Immature natural killer cell (primary cell): Measurements from ENCODE around the gene GNA15. TPM values are rescaled to one million over a fixed set of nuclear protein-coding genes. Genes with fewer than 3 reads are reported as not detected.
A peak's percentile ranks its signal among the peaks of the same experiment; 100 is the strongest.
"Not testable (repeated sequence)": the region's sequence is repeated elsewhere in the genome, so short reads cannot be mapped to it uniquely, and the experiment has no call there.

Source experiments
- DNase-seq, 3 donors: peaks; one replicate each; pipeline ENCODE4 v3.0.0; 2022; ENCODE audit warnings: mixed read lengths in 1 of 3
- H3K27ac Mint-ChIP-seq, 6 donors: one replicate each; pipeline ENCODE4 v1.8.0; 2020; ENCODE audit warnings: mixed read lengths in 6 of 6, mild to moderate bottlenecking in 5 of 6, inconsistent platforms in 4 of 6, moderate library complexity in 3 of 6
- H3K27me3 Mint-ChIP-seq, 3 donors: one replicate each; pipeline ENCODE4 v1.8.0; 2020 to 2021; ENCODE audit warnings: low read depth in 3 of 3, mild to moderate bottlenecking in 3 of 3, mixed read lengths in 3 of 3, moderate library complexity in 3 of 3, inconsistent platforms in 1 of 3
- H3K36me3 Mint-ChIP-seq, 3 donors: one replicate each; pipeline ENCODE4 v1.8.0; 2020; ENCODE audit warnings: mixed read lengths in 3 of 3, inconsistent platforms in 2 of 3, mild to moderate bottlenecking in 2 of 3
- H3K4me1 Mint-ChIP-seq, 2 donors: one replicate each; pipeline ENCODE4 v1.8.0; 2020; ENCODE audit warnings: inconsistent platforms in 2 of 2, mild to moderate bottlenecking in 2 of 2, mixed read lengths in 2 of 2, moderate library complexity in 1 of 2
- H3K4me3 Mint-ChIP-seq, 5 donors: one replicate each; pipeline ENCODE4 v1.8.0; 2020; ENCODE audit warnings: mild to moderate bottlenecking in 5 of 5, mixed read lengths in 5 of 5, inconsistent platforms in 3 of 5, moderate library complexity in 3 of 5
- H3K9me3 Mint-ChIP-seq, 6 donors: one replicate each; pipeline ENCODE4 v1.8.0; 2020; ENCODE audit warnings: mild to moderate bottlenecking in 6 of 6, mixed read lengths in 6 of 6, inconsistent platforms in 4 of 6, moderate library complexity in 3 of 6
- polyA plus RNA-seq, 3 donors: library from polyadenylated mRNA; unstranded; fragments of 300-500 nt; fragmentation: Illumina TruSeq; gene quantifications; one replicate each; pipeline ENCODE4 v1.2.3, GENCODE V29; 2021

GNA15 gene
- polyA plus RNA-seq, 3 donors from 2014 or later, result 0.25 to 2.8 (median 2.3) TPM

- H3K27me3 Mint-ChIP-seq, result peaks cover 3 to 5% (median 4%) of the 10 kb centered on the region in 3 donors
- H3K4me1 Mint-ChIP-seq, result peaks cover 15 to 17% of the 10 kb centered on the region in 2 donors
- no peaks in the 10 kb centered on the region for H3K36me3 Mint-ChIP-seq
- H3K4me3 Mint-ChIP-seq, result no peak overlapping the region
- H3K9me3 Mint-ChIP-seq, result no peaks in the 10 kb centered on the region
- DNase-seq, result no peak
- H3K27ac Mint-ChIP-seq, result peak overlapping the region in 2 of 6 donors; percentile 40 to 45
Measured at GRCh38 chr19:3171894-3172672, 36.2 kb downstream of the GNA15 start.

GRCh38 chr19:3172673-3173000 lies 36.8 kb downstream of the GNA15 start:
- not testable (repeated sequence) for H3K27ac Mint-ChIP-seq, H3K27me3 Mint-ChIP-seq
- peaks cover 18 to 19% of the 10 kb centered on the region in 2 donors for H3K4me1 Mint-ChIP-seq

DNA sequence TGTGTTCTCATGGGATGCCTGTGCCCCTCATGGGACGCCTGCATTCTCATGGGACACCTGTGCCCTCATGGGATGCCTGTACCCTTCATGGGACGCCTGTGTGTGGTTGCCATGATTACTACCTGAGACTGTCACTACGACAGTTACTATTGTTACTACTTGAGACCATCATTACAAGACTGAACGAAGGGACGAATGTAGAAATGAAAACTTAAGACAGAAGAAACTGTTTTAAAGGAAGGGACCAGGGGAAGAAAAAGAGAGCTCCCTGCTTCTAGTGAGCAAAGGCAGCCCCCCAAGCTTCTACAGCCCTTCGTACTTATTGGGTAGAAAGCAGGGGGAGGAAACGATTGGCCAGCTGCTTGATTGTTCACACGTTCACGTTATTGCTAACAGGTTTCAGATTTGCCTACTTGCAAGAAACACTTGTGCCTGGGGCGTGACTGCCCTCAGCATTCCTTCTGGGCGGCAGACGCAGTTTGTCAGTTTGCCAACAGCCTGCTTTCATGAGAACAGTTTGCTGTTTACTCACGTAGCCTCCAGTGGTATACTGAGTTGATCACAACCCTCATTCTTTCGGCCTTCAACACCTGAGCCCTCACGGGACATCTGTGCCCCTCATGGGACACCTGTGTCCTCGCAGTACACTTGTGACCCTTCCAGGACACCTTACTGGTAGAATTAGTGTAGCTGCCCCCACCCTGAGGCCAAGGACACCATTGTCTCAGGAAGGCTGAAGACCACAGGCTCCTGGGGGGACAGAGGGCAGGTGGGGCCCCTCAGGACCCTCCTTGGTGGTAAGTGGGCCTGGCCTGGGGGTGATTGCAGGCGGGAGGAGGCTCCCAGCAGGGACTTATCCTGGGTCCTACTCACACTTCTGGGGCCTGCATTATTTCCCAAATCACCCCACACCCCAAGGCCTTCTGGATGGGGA lies 40.2 kb downstream of the GNA15 start:
- peaks cover 18 to 20% (median 18%) of the 10 kb centered on the region in 3 donors for H3K27me3 Mint-ChIP-seq
- DNase-seq, result peak; percentile 25 to 59 (median 43)
- peak overlapping the region; percentile 93 to 98 (median 97) for H3K27ac Mint-ChIP-seq
- H3K4me3 Mint-ChIP-seq, result peak overlapping the region; percentile 82 to 84 (median 83)
- no peaks in the 10 kb centered on the region for H3K9me3 Mint-ChIP-seq
- peaks cover 4 to 8% (median 7%) of the 10 kb centered on the region in 3 donors for H3K36me3 Mint-ChIP-seq
- peaks cover 30 to 32% of the 10 kb centered on the region in 2 donors for H3K4me1 Mint-ChIP-seq

More at GRCh38 chr19:3172673-3173000, 36.8 kb downstream of the GNA15 start:
- H3K36me3 Mint-ChIP-seq, DNase-seq, H3K9me3 Mint-ChIP-seq, H3K4me3 Mint-ChIP-seq: not testable (repeated sequence)

DNA sequence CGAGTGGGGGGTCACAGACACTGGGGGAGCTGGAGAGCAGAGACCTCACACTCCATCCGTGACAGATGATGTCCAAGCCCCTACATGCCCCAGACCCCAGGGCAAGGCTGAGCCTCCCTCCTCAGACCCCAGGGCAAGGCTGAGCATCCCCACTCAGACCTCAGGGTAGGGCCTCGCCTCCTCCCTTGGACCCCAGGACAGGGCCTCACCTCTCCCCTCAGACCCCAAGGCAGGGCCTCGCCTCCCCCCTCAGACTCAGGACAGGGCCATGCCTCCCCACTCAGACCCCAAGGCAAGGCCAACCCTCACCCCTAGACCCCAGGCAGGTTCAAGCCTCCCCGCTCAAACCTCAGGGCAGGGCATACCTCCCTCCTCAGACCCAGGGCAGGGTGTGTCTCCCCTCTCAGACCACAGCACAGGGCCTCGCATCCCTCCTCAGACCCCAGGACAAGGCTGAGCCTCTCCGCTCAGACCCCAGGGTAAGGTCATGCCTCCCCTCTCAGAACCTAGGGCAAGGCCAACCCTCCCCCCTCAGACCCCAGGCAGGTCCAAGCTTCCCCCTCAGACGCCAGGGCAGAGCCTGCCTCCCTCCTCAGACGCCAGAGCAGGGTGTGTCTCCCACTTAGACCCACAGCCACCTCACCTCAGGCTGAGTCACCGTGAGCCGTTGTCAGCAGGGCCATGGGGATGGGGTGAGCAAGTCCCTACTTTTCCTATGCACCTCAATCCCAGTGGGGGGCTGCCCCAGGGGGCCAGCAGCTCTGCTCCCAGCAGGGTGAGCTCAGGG lies 41.1 kb downstream of the GNA15 start:
- peaks cover 4 to 8% (median 7%) of the 10 kb centered on the region in 3 donors for H3K36me3 Mint-ChIP-seq
- peak; percentile 58 to 72 (median 70) for DNase-seq
- H3K9me3 Mint-ChIP-seq, result no peaks in the 10 kb centered on the region
- H3K4me3 Mint-ChIP-seq, result peak overlapping the region; percentile 82 to 84 (median 83)
- peaks cover 31 to 36% of the 10 kb centered on the region in 2 donors for H3K4me1 Mint-ChIP-seq
- H3K27me3 Mint-ChIP-seq, result peaks cover 18 to 20% (median 19%) of the 10 kb centered on the region in 3 donors
- peak overlapping the region; percentile 93 to 98 (median 97) for H3K27ac Mint-ChIP-seq

GRCh38 chr19:3178377-3178972 lies 42.6 kb downstream of the GNA15 start, which contains the start of gene S1PR4:
Gene S1PR4 (plus strand): TSS chr19:3178769. CDS start chr19:3178793, 24 bp downstream.
- Mint-ChIP-seq H3K4me3 (peak within 1 kb of the TSS; percentile 98 to 100 (median 100)), H3K4me1 (peaks cover 37 to 46% of the 10 kb centered on the region in 2 donors), H3K9me3 (no peaks in the 10 kb centered on the region), H3K36me3 (peaks cover 4 to 8% (median 7%) of the 10 kb centered on the region in 3 donors), H3K27ac (peak within 1 kb of the TSS; percentile 89 to 98 (median 96)), H3K27me3 (peaks cover 18 to 20% (median 19%) of the 10 kb centered on the region in 3 donors)
- peak; percentile 75 to 80 (median 79) for DNase-seq

- Mint-ChIP-seq H3K36me3 (peaks cover 8 to 11% (median 8%) of the 10 kb centered on the region in 3 donors), H3K4me3 (peak overlapping the region; percentile 98 to 100 (median 100)), H3K27ac (peak overlapping the region; percentile 89 to 98 (median 96)), H3K27me3 (peaks cover 19 to 21% (median 20%) of the 10 kb centered on the region in 3 donors), H3K4me1 (peaks cover 42 to 53% of the 10 kb centered on the region in 2 donors), H3K9me3 (no peaks in the 10 kb centered on the region)
- peak in 1 of 3 donors; percentile 38 for DNase-seq
Measured at GRCh38 chr19:3178973-3179738, 43.3 kb downstream of the GNA15 start.

GRCh38 chr19:3179739-3180293 lies 44.0 kb downstream of the GNA15 start:
- peak in 1 of 3 donors; percentile 35 for DNase-seq
- Mint-ChIP-seq H3K27me3 (peaks cover 19 to 21% (median 20%) of the 10 kb centered on the region in 3 donors), H3K27ac (peak overlapping the region; percentile 89 to 98 (median 96)), H3K9me3 (no peaks in the 10 kb centered on the region), H3K36me3 (peaks cover 8 to 13% (median 9%) of the 10 kb centered on the region in 3 donors), H3K4me3 (peak overlapping the region; percentile 98 to 100 (median 100)), H3K4me1 (peaks cover 49 to 59% of the 10 kb centered on the region in 2 donors)

- H3K4me1 Mint-ChIP-seq, result peaks cover 60 to 66% of the 10 kb centered on the region in 2 donors
- DNase-seq, result no peak
Measured at GRCh38 chr19:3183721-3184641, 48.1 kb downstream of the GNA15 start.

DNA sequence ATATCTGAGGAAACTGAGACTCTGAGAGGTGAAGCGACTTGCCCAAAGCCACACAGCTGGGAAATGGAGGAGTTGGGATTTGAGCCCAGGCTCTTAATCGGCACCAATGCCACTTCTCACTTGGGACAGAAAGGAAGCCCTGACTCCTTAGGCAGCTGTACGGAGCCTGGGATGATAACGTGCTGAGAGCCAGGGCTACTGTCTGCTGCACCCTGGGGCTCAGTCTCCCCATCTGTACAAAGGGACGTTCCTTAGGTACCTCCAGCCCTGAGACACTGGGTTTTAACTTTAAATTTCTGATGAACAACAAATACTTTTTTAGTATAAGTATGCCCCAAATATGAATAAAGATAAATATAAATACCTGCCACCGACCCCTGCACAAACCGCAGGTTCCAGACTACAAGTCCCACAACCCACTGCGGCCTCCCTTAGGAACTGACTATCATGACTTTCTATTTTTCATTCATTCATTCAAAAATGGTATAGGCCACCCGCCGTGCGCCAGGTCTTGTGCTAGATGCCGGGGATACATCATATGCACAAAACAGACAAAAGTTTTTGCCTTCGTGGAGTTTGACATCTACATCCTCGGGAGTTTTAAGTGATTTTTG lies 49.1 kb downstream of the GNA15 start:
- no peaks in the 10 kb centered on the region for H3K9me3 Mint-ChIP-seq
- peaks cover 7 to 15% (median 10%) of the 10 kb centered on the region in 3 donors for H3K27me3 Mint-ChIP-seq
- no peak for DNase-seq
- peaks cover 66 to 70% of the 10 kb centered on the region in 2 donors for H3K4me1 Mint-ChIP-seq
- H3K27ac Mint-ChIP-seq, result peak overlapping the region; percentile 90 to 97 (median 94)
- peaks cover 8 to 13% (median 9%) of the 10 kb centered on the region in 3 donors for H3K36me3 Mint-ChIP-seq
- peak overlapping the region; percentile 90 to 97 (median 94) for H3K4me3 Mint-ChIP-seq

More at GRCh38 chr19:3183721-3184641, 48.1 kb downstream of the GNA15 start:
- Mint-ChIP-seq H3K9me3 (no peaks in the 10 kb centered on the region), H3K36me3 (peaks cover 8 to 13% (median 9%) of the 10 kb centered on the region in 3 donors), H3K27ac (peak overlapping the region; percentile 78 to 97 (median 91)), H3K27me3 (peaks cover 10 to 16% (median 15%) of the 10 kb centered on the region in 3 donors), H3K4me3 (peak overlapping the region; percentile 90 to 97 (median 94))

GRCh38 chr19:3185461-3186159 lies 49.8 kb downstream of the GNA15 start, which contains the start of gene NCLN:
Gene NCLN (plus strand): TSS chr19:3185930. CDS start chr19:3186031, 101 bp downstream.
- Mint-ChIP-seq H3K27ac (peak within 1 kb of the TSS; percentile 90 to 97 (median 94)), H3K36me3 (peaks cover 3 to 8% (median 4%) of the 10 kb centered on the region in 3 donors), H3K9me3 (no peaks in the 10 kb centered on the region), H3K27me3 (peaks cover 2 to 10% (median 8%) of the 10 kb centered on the region in 3 donors), H3K4me1 (peaks cover 61 to 64% of the 10 kb centered on the region in 2 donors), H3K4me3 (peak within 1 kb of the TSS; percentile 90 to 97 (median 94))
- peak; percentile 94 to 95 (median 95) for DNase-seq
